PC-3 (cell line): ENCODE results near the gene CENPVL1. TPM values are rescaled to one million over a fixed set of nuclear protein-coding genes. Genes with fewer than 3 reads are reported as not detected.
"Not testable (repeated sequence)": the region's sequence is repeated elsewhere in the genome, so short reads cannot be mapped to it uniquely, and the experiment has no call there.

Source experiments
- ATAC-seq: fragments of 200-7000 bp; cut with Tn5 transposase; 2 replicates; pipeline ENCODE4 v1.9.1; 2020; ENCODE audit warnings: mild to moderate bottlenecking, moderate library complexity
- Bru-seq: library from RNA; stranded (reverse); fragments of 400-500 nt; gene quantifications from one replicate; lab custom pipeline; 2021; lab: Mats Ljungman, UMichigan
- BruChase-seq, 2 experiments: library from RNA; stranded (reverse); fragments of 400-500 nt; gene quantifications; one replicate each; lab custom pipeline; 2021; lab: Mats Ljungman, UMichigan
- BruUV-seq: library from RNA; stranded (reverse); fragments of 400-500 nt; replicated peaks from 2 replicates; lab custom pipeline; 2021; lab: Mats Ljungman, UMichigan
- CTCF ChIA-PET: fragments of 300-600 bp; sonication (Branson Sonifier 250); formaldehyde crosslinking; loops from one replicate; lab custom pipeline; 2022; ENCODE audit warnings: antibody characterized with exemption; lab: Charles Lee
- POLR2A ChIA-PET: fragments of 300-600 bp; sonication (Branson Sonifier 250); formaldehyde crosslinking; loops from one replicate; lab custom pipeline; 2022; ENCODE audit warnings: antibody characterized with exemption; ENCODE audit not compliant: unreplicated experiment; lab: Charles Lee
- DNase-seq: peaks from one replicate; pipeline ENCODE4 v3.0.0-alpha.2; 2015
- H2AFZ ChIP-seq: fragments of 300-600 bp; sonication (generic); 2 replicates; pipeline ENCODE4 v1.6.0; 2016; ENCODE audit warnings: antibody characterized with exemption, low read length
- H3F3A ChIP-seq: fragments of 300-600 bp; sonication (generic); one replicate; pipeline ENCODE4 v1.6.0; 2017; ENCODE audit warnings: antibody characterized with exemption, low read length, control low read depth, mild to moderate bottlenecking; ENCODE audit not compliant: unreplicated experiment
- H3K27ac ChIP-seq: fragments of 300-600 bp; sonication (generic); 2 replicates; pipeline ENCODE4 v1.5.1; 2016; ENCODE audit warnings: mild to moderate bottlenecking, low read length
- H3K27me3 ChIP-seq: fragments of 300-600 bp; sonication (generic); 2 replicates; pipeline ENCODE4 v1.6.1; 2016; ENCODE audit warnings: low read length, mixed read lengths
- H3K36me3 ChIP-seq: fragments of 300-600 bp; sonication (generic); 2 replicates; pipeline ENCODE4 v1.6.1; 2016; ENCODE audit warnings: low read depth, mixed run types, low read length, mixed read lengths
- H3K4me1 ChIP-seq: fragments of 300-600 bp; sonication (generic); 2 replicates; pipeline ENCODE4 v1.5.1; 2016; ENCODE audit warnings: low read length; ENCODE audit not compliant: insufficient read depth
- H3K4me2 ChIP-seq: fragments of 300-600 bp; sonication (generic); 2 replicates; pipeline ENCODE4 v1.6.0; 2016; ENCODE audit warnings: low read length
- H3K4me3 ChIP-seq: fragments of 300-600 bp; sonication (generic); 2 replicates; pipeline ENCODE4 v1.5.1; 2016; ENCODE audit warnings: mild to moderate bottlenecking, low read length, mixed read lengths
- H3K79me2 ChIP-seq: fragments of 300-600 bp; sonication (generic); 2 replicates; pipeline ENCODE4 v1.6.1; 2017; ENCODE audit warnings: low read length, mixed read lengths
- H3K9ac ChIP-seq: fragments of 300-600 bp; sonication (generic); 2 replicates; pipeline ENCODE4 v1.6.0; 2016; ENCODE audit warnings: mild to moderate bottlenecking, low read length
- H3K9me2 ChIP-seq: fragments of 300-600 bp; sonication (generic); replicated peaks from 2 replicates; pipeline ENCODE4 v1.6.1; 2016; ENCODE audit warnings: mixed run types, low read length, mixed read lengths
- H3K9me3 ChIP-seq: fragments of 300-600 bp; sonication (generic); 2 replicates; pipeline ENCODE4 v1.6.1; 2016; ENCODE audit warnings: low read length, mixed read lengths
- H4K20me1 ChIP-seq: fragments of 300-600 bp; sonication (generic); 2 replicates; pipeline ENCODE4 v1.6.1; 2016; ENCODE audit warnings: low read length, mixed read lengths
- EZH2 ChIP-seq: fragments of 300-600 bp; sonication (generic); IDR thresholded peaks from one replicate; pipeline ENCODE4 v1.6.1; 2017; ENCODE audit warnings: antibody characterized with exemption, mild to moderate bottlenecking, low read length; ENCODE audit not compliant: unreplicated experiment
- EZH2phosphoT487 ChIP-seq: fragments of 300-600 bp; sonication (generic); IDR thresholded peaks from 2 replicates; pipeline ENCODE4 v1.6.1; 2018; ENCODE audit warnings: mild to moderate bottlenecking, antibody characterized with exemption, low read length, borderline replicate concordance
- intact Hi-C: fragments of 100-400 bp; cut with micrococcal nuclease; formaldehyde crosslinking; loops from 2 replicates; pipeline ENCODE4 v1.9.0; 2023
- long read RNA-seq: library from polyadenylated mRNA; unstranded; transcript quantifications from one replicate; pipeline ENCODE4 v2.0.0, GENCODE V29; 2021; ENCODE audit not compliant: unreplicated experiment
- total RNA-seq: library from RNA; depleted of rRNA; stranded (reverse); fragments of >200 nt; gene quantifications from 2 replicates; pipeline ENCODE4 v1.2.3, GENCODE V29; 2014; rRNA removed
- TF ChIP-seq, protein P1 (sequence below): fragments of 300-600 bp; sonication (generic); conservative IDR thresholded peaks from 2 replicates; pipeline ENCODE4 v1.5.1; 2017; ENCODE audit warnings: antibody characterized with exemption, low read depth, mild to moderate bottlenecking, low read length

CENPVL1 gene
- not detected in 2 replicates for total RNA-seq
- not detected for Bru-seq, nascent RNA
- not detected for BruChase-seq, experiment 1, labeled RNA remaining after a 6-hour chase
- BruChase-seq, experiment 2, labeled RNA remaining after a 2-hour chase, result not detected
- long read RNA-seq, result 0 reads

DNA sequence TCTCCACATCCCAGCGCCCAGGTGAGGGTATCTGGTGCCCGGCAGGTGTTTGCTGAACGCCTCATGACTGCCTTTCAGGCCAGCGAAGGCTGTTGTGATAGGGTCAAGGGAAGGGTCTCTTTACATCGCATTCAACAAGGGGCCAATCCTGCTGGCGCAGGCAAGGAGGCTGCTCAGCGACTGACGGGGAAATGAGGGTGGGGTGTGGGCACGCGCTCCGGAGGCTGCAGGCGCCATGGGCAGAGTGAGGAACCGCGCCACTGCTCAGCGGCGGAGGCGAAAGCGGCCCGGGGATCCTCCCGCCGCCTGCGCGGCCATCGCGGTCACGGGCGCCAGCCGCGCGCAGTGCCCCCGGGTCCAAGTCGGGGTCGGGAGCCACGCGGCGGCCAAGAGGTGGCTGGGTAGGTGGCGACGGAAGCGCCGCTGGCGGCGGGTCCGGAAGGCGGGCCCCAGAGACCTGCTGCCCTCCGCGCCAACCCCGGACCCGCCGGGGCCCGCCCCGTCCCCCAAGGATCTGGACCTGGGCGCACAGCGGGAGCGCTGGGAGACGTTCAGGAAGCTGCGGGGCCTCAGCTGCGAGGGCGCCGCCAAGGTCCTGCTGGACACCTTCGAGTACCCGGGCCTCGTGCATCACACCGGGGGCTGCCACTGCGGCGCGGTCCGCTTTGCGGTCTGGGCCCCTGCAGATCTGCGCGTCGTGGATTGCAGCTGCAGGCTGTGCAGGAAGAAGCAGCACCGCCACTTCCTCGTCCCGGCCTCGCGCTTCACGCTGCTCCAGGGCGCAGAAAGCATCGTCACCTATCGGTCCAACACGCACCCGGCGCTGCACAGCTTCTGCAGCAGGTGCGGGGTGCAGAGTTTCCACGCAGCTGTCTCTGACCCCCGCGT lies at the start of gene CENPVL1:
Gene CENPVL1, plus strand, starts transcription at position 236 of the 888 bp plus-strand sequence. Its CDS starts 0 bp downstream, at position 236.
- H3K36me3 ChIP-seq, H3K4me2 ChIP-seq, H2AFZ ChIP-seq, POLR2A ChIA-PET, ATAC-seq, BruUV-seq, H3K4me1 ChIP-seq, H3K27ac ChIP-seq, H3F3A ChIP-seq, H3K79me2 ChIP-seq, H4K20me1 ChIP-seq, H3K4me3 ChIP-seq, H3K9ac ChIP-seq, intact Hi-C loops, H3K9me3 ChIP-seq, H3K27me3 ChIP-seq, DNase-seq, H3K9me2 ChIP-seq, CTCF ChIA-PET: not testable (repeated sequence)

DNA sequence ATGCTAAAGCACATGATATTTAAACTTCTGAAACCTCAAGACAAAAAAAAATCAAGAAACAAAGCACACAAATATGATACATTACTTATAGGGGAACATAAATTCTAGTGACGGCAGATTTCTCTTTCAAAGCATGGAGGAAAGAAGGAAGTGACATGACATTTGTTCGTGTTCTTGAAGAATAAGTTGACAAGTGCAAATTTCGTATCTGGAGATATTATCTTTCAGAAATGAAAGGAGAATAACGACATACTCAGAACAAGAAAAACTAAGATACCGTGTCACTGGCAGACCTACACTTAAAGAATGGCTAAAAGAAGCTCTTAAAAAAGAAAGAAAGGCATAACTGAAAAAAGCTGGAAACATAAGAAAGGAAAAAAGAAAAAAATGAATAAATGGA lies 44.3 kb upstream of the CENPVL1 start:
- no peaks in the 10 kb centered on the region for H3K79me2 ChIP-seq
- no peaks in the 10 kb centered on the region for H3K9me3 ChIP-seq
- BruUV-seq, result no TSS peak
- no peak overlapping the region for H2AFZ ChIP-seq
- no peak overlapping the region for H3K4me3 ChIP-seq
- H3K9me2 ChIP-seq, result no peaks in the 10 kb centered on the region
- no peak overlapping the region for H3K9ac ChIP-seq
- no peaks in the 10 kb centered on the region for H4K20me1 ChIP-seq
- H3K4me2 ChIP-seq, result no peak overlapping the region
- CTCF ChIA-PET, result no interaction called here
- no peak overlapping the region for H3K27ac ChIP-seq
- intact Hi-C loops, result no loop called here
- TF ChIP-seq, protein P1, sequence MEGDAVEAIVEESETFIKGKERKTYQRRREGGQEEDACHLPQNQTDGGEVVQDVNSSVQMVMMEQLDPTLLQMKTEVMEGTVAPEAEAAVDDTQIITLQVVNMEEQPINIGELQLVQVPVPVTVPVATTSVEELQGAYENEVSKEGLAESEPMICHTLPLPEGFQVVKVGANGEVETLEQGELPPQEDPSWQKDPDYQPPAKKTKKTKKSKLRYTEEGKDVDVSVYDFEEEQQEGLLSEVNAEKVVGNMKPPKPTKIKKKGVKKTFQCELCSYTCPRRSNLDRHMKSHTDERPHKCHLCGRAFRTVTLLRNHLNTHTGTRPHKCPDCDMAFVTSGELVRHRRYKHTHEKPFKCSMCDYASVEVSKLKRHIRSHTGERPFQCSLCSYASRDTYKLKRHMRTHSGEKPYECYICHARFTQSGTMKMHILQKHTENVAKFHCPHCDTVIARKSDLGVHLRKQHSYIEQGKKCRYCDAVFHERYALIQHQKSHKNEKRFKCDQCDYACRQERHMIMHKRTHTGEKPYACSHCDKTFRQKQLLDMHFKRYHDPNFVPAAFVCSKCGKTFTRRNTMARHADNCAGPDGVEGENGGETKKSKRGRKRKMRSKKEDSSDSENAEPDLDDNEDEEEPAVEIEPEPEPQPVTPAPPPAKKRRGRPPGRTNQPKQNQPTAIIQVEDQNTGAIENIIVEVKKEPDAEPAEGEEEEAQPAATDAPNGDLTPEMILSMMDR, result no peak
- TF ChIP-seq EZH2, result no peak
- TF ChIP-seq EZH2phosphoT487, result no peak
- no peaks in the 10 kb centered on the region for H3F3A ChIP-seq
- POLR2A ChIA-PET, result no interaction called here
- peaks cover 22% of the 10 kb centered on the region; the same call in 1 of the 2 replicates for H3K27me3 ChIP-seq
- no peaks in the 10 kb centered on the region for H3K4me1 ChIP-seq
- no peak for DNase-seq
- no peaks in the 10 kb centered on the region for H3K36me3 ChIP-seq
- no peak for ATAC-seq

- H3K4me1 ChIP-seq, DNase-seq, H3K27me3 ChIP-seq, BruUV-seq, H3K4me2 ChIP-seq, H4K20me1 ChIP-seq, H3K4me3 ChIP-seq, H3K9me2 ChIP-seq, H2AFZ ChIP-seq, POLR2A ChIA-PET, H3K9me3 ChIP-seq, H3K9ac ChIP-seq, H3K79me2 ChIP-seq, CTCF ChIA-PET, H3K36me3 ChIP-seq, H3F3A ChIP-seq, H3K27ac ChIP-seq, intact Hi-C loops: not testable (repeated sequence)
- ATAC-seq, result peak; percentile 37
Observed at GRCh38 chrX:51679689-51680433, 30.5 kb upstream of the CENPVL1 start.

GRCh38 chrX:51681808-51682719 lies 28.2 kb upstream of the CENPVL1 start:
- ATAC-seq, H3K4me2 ChIP-seq, H3K9me3 ChIP-seq, BruUV-seq, H3K27me3 ChIP-seq, H3K9ac ChIP-seq, H3K9me2 ChIP-seq, H3K4me3 ChIP-seq, H2AFZ ChIP-seq, H3F3A ChIP-seq, POLR2A ChIA-PET, DNase-seq, H4K20me1 ChIP-seq, intact Hi-C loops, H3K36me3 ChIP-seq, CTCF ChIA-PET, H3K4me1 ChIP-seq, H3K27ac ChIP-seq, H3K79me2 ChIP-seq: not testable (repeated sequence)

- H3K4me3 ChIP-seq, H3K9ac ChIP-seq, H3K36me3 ChIP-seq, CTCF ChIA-PET, H3K4me2 ChIP-seq, H2AFZ ChIP-seq, H4K20me1 ChIP-seq, BruUV-seq, H3K4me1 ChIP-seq, H3F3A ChIP-seq, POLR2A ChIA-PET, H3K79me2 ChIP-seq, H3K27ac ChIP-seq, H3K9me3 ChIP-seq, ATAC-seq, intact Hi-C loops, H3K27me3 ChIP-seq, DNase-seq, H3K9me2 ChIP-seq: not testable (repeated sequence)
Observed at GRCh38 chrX:51682720-51683062, 27.6 kb upstream of the CENPVL1 start, which contains the start of gene CENPVL2. TSS of gene CENPVL2 (minus strand) at chrX:51682831. CDS start at chrX:51682831, 0 bp downstream.
